ENCODE results near the gene GSTK1.
A peak's percentile ranks its signal among the peaks of the same experiment; 100 is the strongest.

Gene GSTK1

GRCh38 chr7:143290293-143290692, 27.1 kb downstream of the GSTK1 start:
- no peak overlapping the region for H3K4me3 ChIP-seq
- H3K4me1 ChIP-seq: peaks cover 0 to 30% (median 21%) of the 10 kb centered on the region in 4 donors
- TF ChIP-seq CTCF (IDR thresholded peaks at IDR 0.05): no peak
- no peaks in the 10 kb centered on the region for H3K9me3 ChIP-seq
- H3K27ac ChIP-seq: no peak overlapping the region
- no peak for DNase-seq
- H3K36me3 ChIP-seq: peaks cover 30 to 41% (median 36%) of the 10 kb centered on the region in 3 donors
- H3K27me3 ChIP-seq: no peaks in the 10 kb centered on the region
- intact Hi-C loops (cut with DNase I; ENCODE audit: low total_unique reads): loop anchor here (5.0 kb wide), 1 partner anchor 72 kb away; the partner anchor contains the start of gene FAM131B

GRCh38 chr7:143292876-143293275, 29.6 kb downstream of the GSTK1 start:
- H3K4me3 ChIP-seq: no peak overlapping the region
- TF ChIP-seq CTCF (IDR thresholded peaks at IDR 0.05): no peak
- intact Hi-C loops (cut with DNase I; ENCODE audit: low total_unique reads): loop anchor here (5.0 kb wide), 1 partner anchor 69 kb away; the partner anchor contains the start of gene FAM131B
- DNase-seq: no peak
- no peak overlapping the region for H3K27ac ChIP-seq
- peaks cover 0 to 46% (median 32%) of the 10 kb centered on the region in 4 donors for H3K4me1 ChIP-seq
- H3K36me3 ChIP-seq: peaks cover 37 to 52% (median 42%) of the 10 kb centered on the region in 3 donors
- H3K9me3 ChIP-seq: no peaks in the 10 kb centered on the region
- no peaks in the 10 kb centered on the region for H3K27me3 ChIP-seq

GRCh38 chr7:143295870-143296269, 32.6 kb downstream of the GSTK1 start:
- TF ChIP-seq CTCF (IDR thresholded peaks at IDR 0.05): no peak
- Histone ChIP-seq H3K27ac (no peak overlapping the region), H3K9me3 (no peaks in the 10 kb centered on the region), H3K27me3 (no peaks in the 10 kb centered on the region), H3K4me1 (peaks cover 0 to 34% (median 18%) of the 10 kb centered on the region in 4 donors), H3K4me3 (no peak overlapping the region), H3K36me3 (peaks cover 63 to 81% (median 69%) of the 10 kb centered on the region in 3 donors)
- intact Hi-C loops (cut with DNase I; ENCODE audit: low total_unique reads): no loop called here
- DNase-seq: no peak

GRCh38 chr7:143296686-143297085, 33.4 kb downstream of the GSTK1 start:
- Histone ChIP-seq H3K36me3 (peaks cover 71 to 84% (median 78%) of the 10 kb centered on the region in 3 donors), H3K4me3 (no peak overlapping the region), H3K27ac (peak overlapping the region in 1 of 2 donors; percentile 7), H3K9me3 (no peaks in the 10 kb centered on the region), H3K27me3 (no peaks in the 10 kb centered on the region), H3K4me1 (peaks cover 0 to 27% (median 17%) of the 10 kb centered on the region in 4 donors)
- no peak for DNase-seq
- no peak for TF ChIP-seq CTCF (IDR thresholded peaks at IDR 0.05)
- intact Hi-C loops (cut with DNase I; ENCODE audit: low total_unique reads): no loop called here

DNA sequence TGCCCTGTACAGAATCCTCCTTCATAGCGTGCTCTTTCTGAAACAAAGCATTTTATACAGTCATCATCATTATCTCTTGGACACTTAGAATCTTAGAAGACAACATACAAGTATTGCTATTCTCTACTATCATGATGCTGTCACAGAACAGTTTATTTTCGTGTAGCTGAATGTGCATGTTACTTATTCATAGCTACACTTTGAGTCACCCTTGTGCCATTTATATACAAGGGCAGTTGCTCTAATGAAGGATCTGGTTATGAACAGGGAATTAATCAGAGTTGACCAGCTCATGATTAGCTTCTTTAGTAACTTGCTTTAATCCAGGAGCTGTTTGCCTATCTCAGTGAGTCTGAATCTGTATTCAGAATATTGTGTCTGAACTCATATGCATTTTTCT, 36.1 kb downstream of the GSTK1 start:
- Histone ChIP-seq H3K9me3 (no peaks in the 10 kb centered on the region), H3K36me3 (peaks cover 76 to 82% (median 77%) of the 10 kb centered on the region in 3 donors), H3K27me3 (no peaks in the 10 kb centered on the region), H3K4me1 (peaks cover 0 to 27% (median 17%) of the 10 kb centered on the region in 4 donors), H3K27ac (no peak overlapping the region), H3K4me3 (no peak overlapping the region)
- no peak for TF ChIP-seq CTCF (IDR thresholded peaks at IDR 0.05)
- DNase-seq: no peak
- intact Hi-C loops (cut with DNase I; ENCODE audit: low total_unique reads): no loop called here

GRCh38 chr7:143299840-143300239, 36.6 kb downstream of the GSTK1 start:
- Histone ChIP-seq H3K27ac (no peak overlapping the region), H3K9me3 (no peaks in the 10 kb centered on the region), H3K27me3 (no peaks in the 10 kb centered on the region), H3K4me3 (no peak overlapping the region), H3K4me1 (peaks cover 0 to 27% (median 17%) of the 10 kb centered on the region in 4 donors), H3K36me3 (peaks cover 76 to 82% (median 77%) of the 10 kb centered on the region in 3 donors)
- DNase-seq: no peak
- intact Hi-C loops (cut with DNase I; ENCODE audit: low total_unique reads): no loop called here
- peak in 1 of 2 experiments; percentile 28 for TF ChIP-seq CTCF (IDR thresholded peaks at IDR 0.05)
